SH-SY5Y (cell line): ENCODE measurements around the gene INSYN1.

Experiments
- GATA2 ChIP-seq: IDR thresholded peaks from 2 replicates; pipeline ENCODE4 v1.6.1; 2011; ENCODE audit warnings: mild to moderate bottlenecking, low read depth, low read length
- GATA3 ChIP-seq: IDR thresholded peaks from 2 replicates; pipeline ENCODE4 v1.6.1; 2011; ENCODE audit warnings: low read depth, mild to moderate bottlenecking, low read length, moderate library complexity

The INSYN1 gene

DNA sequence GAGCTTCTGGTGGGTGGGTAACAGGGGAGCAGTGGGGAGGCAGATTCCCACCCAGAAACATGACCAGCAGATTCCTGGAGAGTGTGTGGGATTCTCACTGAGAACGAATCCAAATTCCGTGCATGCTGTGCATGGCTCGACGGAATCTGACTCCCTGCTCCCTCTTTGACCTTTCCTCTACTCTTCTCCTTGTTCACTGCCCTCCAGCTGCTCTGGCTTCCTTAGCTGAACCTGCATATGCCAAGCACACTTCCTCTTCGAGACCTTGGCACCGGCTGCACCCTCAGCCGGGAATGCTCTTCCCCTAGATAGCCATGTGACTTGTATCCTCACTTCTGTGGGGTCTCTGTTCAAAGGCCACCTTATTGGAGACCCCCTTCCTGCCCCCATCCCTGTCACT is 6.3 kb downstream of the INSYN1 start:
- no peak for TF ChIP-seq GATA2
- no peak for TF ChIP-seq GATA3

GRCh38 chr15:73746261-73746660 is 6.9 kb downstream of the INSYN1 start:
- TF ChIP-seq GATA2 = no peak
- TF ChIP-seq GATA3 = no peak

GRCh38 chr15:73745073-73745472 is 8.1 kb downstream of the INSYN1 start:
- no peak for TF ChIP-seq GATA2
- no peak for TF ChIP-seq GATA3

DNA sequence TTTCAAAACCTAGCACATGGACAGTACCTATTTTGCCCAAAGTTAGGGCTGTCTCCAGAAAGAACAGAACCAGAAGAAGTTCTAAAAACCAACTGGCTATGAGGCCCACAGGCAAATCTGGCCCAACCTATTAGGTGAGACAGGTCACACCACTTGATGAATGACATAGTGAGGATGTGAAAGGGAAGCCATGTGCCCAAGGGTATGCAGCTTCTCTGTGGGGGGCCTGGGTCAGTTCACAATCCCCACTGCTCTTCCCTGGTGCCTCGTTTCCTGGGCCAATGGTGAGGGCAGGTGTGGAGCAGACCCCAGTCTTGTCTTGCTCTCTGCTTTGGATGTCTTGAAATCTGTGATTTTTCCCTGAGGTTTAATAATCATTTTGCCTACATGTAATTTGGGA is 8.9 kb downstream of the INSYN1 start:
- TF ChIP-seq GATA3 (no peak), GATA2 (no peak)

- TF ChIP-seq GATA3 (no peak), GATA2 (no peak)
These were observed 11.8 kb downstream of the INSYN1 start for GRCh38 chr15:73741321-73741836.

DNA sequence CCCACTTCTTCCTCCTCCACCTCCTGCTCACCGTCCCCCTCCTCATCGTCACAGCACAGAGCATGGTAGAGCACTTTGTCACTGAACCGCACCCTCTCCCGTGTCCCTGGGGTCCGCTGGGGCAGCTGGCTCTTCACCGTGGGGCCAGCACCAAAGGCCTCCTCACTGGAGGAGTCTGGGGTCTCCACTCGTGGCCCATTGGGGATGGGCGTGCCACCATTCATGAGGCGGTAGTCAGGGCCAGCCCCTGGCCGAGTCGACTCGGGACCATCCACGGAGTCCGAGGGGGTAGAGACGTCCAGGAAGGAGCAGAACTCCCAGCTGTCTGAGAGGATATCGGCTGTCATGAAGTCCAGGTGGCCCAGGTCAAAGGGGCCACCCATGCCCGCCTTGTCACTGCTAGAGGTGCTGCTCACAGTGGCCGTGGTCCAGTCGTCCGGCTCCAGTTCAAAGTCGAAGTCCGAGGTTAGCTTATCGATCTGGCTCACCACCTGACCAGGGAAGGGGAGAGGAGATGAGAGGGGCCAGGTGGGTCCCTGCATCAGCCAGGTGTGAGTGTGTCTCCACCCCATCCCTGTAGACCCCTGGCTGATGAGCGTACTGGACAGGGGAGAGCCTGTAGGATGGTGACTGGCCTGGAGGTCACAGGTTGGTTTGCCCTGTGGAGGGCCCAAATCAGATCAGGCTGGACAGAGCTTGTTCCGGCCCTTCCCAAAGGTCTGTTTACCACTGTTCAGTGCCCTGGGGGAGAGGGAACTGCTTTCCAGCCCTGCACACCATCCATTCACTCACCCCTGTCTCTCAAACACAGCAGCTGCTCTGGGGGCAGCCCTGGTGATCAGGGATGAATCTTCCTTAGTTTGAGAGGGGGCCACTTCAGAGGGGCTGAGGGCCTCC is 12.8 kb downstream of the INSYN1 start:
- TF ChIP-seq GATA3 (no peak), GATA2 (no peak)

- TF ChIP-seq GATA2 = no peak
- TF ChIP-seq GATA3 = no peak
These were observed 15.6 kb downstream of the INSYN1 start for GRCh38 chr15:73737535-73737934.

GRCh38 chr15:73732930-73733329 is 20.2 kb downstream of the INSYN1 start:
- TF ChIP-seq GATA3 (no peak), GATA2 (no peak)

- no peak for TF ChIP-seq GATA2
- TF ChIP-seq GATA3 = no peak
These were observed 25.7 kb downstream of the INSYN1 start for GRCh38 chr15:73727330-73727976.

DNA sequence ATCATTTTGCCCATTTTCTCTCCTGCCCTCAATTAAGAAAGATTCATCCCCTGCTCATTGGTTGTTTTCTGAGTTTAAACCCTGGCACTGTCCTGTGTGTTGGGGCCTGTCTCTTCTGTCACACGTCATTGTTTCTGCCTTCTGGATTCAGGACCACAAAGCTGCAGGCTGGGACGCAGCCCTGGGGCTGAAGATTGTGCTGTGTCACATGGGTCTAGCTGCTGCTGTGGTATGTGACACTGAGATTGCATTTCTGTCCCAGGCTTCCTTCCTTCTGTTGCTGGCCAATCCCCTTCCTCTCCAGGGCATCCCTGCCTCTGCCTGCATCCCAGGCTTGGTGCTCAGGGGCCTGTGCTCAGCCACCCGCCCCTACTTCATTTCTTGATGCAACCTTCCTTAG is 28.9 kb downstream of the INSYN1 start:
- TF ChIP-seq GATA3 (no peak), GATA2 (no peak)

DNA sequence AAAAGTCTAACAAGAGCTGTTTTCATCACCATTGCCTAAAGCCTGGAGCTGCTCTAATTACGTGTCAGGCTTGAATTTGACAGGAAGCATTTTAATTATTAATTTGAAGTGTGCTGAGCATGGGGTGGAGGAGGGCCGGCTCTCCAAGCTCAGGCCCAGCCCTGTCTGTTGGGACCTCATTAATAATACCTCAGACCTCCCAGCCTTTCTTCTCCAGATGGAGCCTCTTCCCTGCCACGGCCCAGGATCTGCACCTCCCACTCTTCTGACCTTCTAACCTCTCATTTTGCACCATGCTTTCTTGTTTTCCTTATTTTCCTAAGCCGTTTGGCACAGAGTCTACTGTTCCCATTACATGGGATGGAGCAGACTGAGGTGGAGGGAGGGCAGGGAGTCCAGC is 30.0 kb downstream of the INSYN1 start:
- TF ChIP-seq GATA2 (no peak), GATA3 (no peak)

- TF ChIP-seq GATA3 (no peak), GATA2 (no peak)
These were observed 30.7 kb downstream of the INSYN1 start for GRCh38 chr15:73722425-73722824.

DNA sequence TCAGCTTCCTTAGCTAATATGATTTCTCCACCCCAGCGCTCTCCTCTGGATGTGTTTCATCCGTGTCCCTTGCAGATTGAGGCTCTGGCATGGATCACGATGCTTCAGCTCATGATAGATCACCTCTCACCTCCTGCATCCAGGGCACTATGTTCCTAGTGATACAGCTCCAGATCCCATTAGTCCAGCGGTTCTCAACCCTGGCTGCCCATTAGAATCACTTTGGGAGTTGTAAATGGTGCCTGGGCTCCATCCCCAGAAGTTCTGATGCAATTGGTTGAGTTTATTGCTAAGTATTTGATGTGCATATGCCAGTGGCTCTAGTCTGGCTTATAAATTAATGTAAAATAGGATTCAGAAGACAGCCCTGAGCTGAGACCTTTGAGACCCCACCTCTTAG is 34.5 kb downstream of the INSYN1 start:
- TF ChIP-seq GATA2 (no peak), GATA3 (no peak)

DNA sequence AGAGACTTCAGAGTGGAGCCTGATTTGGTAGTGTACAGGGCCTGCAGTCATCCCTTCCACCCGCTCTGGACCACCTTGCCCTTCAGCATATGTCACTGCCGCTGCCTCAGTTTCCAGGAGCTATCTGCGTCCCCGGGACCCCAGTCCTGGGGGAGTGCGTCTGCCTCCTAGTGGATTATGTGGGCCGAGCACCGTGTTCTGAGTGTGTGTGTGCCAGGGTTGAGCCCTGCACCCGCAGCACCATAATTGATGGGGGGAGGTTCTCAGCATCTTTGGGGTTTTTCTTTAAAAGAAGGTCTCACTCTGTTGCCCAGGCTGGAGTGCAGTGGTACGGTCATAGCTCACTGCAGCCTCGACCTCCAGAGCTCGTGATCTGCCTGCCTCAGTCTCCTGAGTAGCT is 35.3 kb downstream of the INSYN1 start:
- TF ChIP-seq GATA2 (no peak), GATA3 (no peak)

DNA sequence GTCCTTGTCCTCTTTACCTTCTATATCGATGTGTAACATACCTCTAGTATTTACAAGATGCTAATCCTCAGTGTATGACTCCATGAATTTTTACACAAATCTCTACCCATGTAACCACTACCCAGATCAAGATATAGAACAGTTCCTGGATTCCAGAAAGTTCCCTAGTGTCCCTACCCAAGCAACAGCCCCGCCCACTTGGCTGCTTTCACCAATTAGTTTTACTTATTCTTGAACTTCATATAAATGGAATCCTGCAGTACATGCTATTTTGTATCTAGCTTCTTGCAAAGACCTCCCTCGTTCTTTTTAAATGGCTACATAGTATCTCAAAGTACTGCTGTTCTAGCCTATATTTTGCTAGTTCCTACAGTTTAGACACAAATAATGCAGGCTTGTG is 35.9 kb downstream of the INSYN1 start:
- TF ChIP-seq GATA2 (no peak), GATA3 (no peak)
